B cell (primary cell): Measurements from ENCODE around the gene NUMBL. TPM values are rescaled to one million over a fixed set of nuclear protein-coding genes. Genes with fewer than 3 reads are reported as not detected.
"Not testable (repeated sequence)": the region's sequence is repeated elsewhere in the genome, so short reads cannot be mapped to it uniquely, and the experiment has no call there.

Experiments used
- ATAC-seq: fragments of 200-7000 bp; cut with Tn5 transposase; one replicate; pipeline ENCODE4 v1.10.0; 2021; ENCODE audit warnings: low read depth, mild to moderate bottlenecking, moderate number of reproducible peaks, moderate library complexity
- CTCF ChIA-PET: fragments of 350-600 bp; sonication (Branson Sonifier 250); formaldehyde crosslinking; loops from one replicate; lab custom pipeline; 2021; ENCODE audit warnings: antibody characterized with exemption, inconsistent platforms; lab: Charles Lee
- POLR2A ChIA-PET: fragments of 350-600 bp; sonication (Branson Sonifier 250); formaldehyde crosslinking; loops from one replicate; lab custom pipeline; 2021; ENCODE audit warnings: antibody characterized with exemption; lab: Charles Lee
- DNase-seq: peaks from one replicate; pipeline ENCODE4 v3.0.0; 2013
- H2AFZ ChIP-seq: 2 replicates; pipeline ENCODE4 v1.6.1; 2012; ENCODE audit warnings: mild to moderate bottlenecking, low read depth, low read length; ENCODE audit not compliant: insufficient read depth, poor library complexity, severe bottlenecking
- H3K27ac ChIP-seq, 2 donors: 1 replicate in 1 of 2; 2 replicates in 1 of 2; pipeline ENCODE4 v1.5.1; 2012 to 2013; ENCODE audit warnings: low read length in 2 of 2, mild to moderate bottlenecking in 2 of 2, moderate library complexity in 1 of 2
- H3K27me3 ChIP-seq, 4 experiments: fragments of 200-600 bp in 1 of 4; sonication (generic) in 1 of 4; replicated peaks in 1 of 4; 1 replicate in 2 of 4; 2 replicates in 2 of 4; pipeline versions ENCODE4 v1.6.1 to v1.7.0; 2013 to 2016; ENCODE audit warnings: low read length in 3 of 4, mild to moderate bottlenecking in 2 of 4, mixed read lengths in 1 of 4, moderate library complexity in 1 of 4; ENCODE audit not compliant: insufficient read depth in 4 of 4, control insufficient read depth in 3 of 4; ENCODE audit errors: control extremely low read depth in 1 of 4
- H3K36me3 ChIP-seq, 2 experiments: replicated peaks in 1 of 2; 1 replicate in 1 of 2; 2 replicates in 1 of 2; pipeline versions ENCODE4 v1.6.1 to v1.7.1; 2013; ENCODE audit warnings: low read length in 1 of 2; ENCODE audit not compliant: insufficient read depth in 2 of 2, control insufficient read depth in 1 of 2; ENCODE audit errors: control extremely low read depth in 1 of 2, extremely low read depth in 1 of 2
- H3K4me1 ChIP-seq, 2 donors: fragments of 200-600 bp in 1 of 2; sonication (generic) in 1 of 2; 1 replicate in 1 of 2; 2 replicates in 1 of 2; pipeline versions ENCODE4 v1.5.1 to v1.6.1; 2013 to 2017; ENCODE audit warnings: low read length in 2 of 2; ENCODE audit not compliant: control insufficient read depth in 2 of 2, insufficient read depth in 2 of 2
- H3K4me2 ChIP-seq: replicated peaks from 2 replicates; pipeline ENCODE3; 2012; ENCODE audit warnings: mild to moderate bottlenecking, low read depth, low read length; ENCODE audit not compliant: poor library complexity, severe bottlenecking
- H3K4me3 ChIP-seq, 5 experiments: fragments of 200-600 bp in 1 of 5; sonication (generic) in 1 of 5; 1 replicate in 3 of 5; 2 replicates in 2 of 5; pipeline versions ENCODE4 v1.5.1 to v1.7.0; 2011 to 2016; ENCODE audit warnings: low read length in 4 of 5, mild to moderate bottlenecking in 4 of 5, low read depth in 2 of 5, control low read depth in 1 of 5, moderate library complexity in 1 of 5; ENCODE audit not compliant: insufficient read depth in 1 of 5; ENCODE audit errors: control extremely low read depth in 1 of 5, extremely low read depth in 1 of 5
- H3K79me2 ChIP-seq: fragments of 200-600 bp; sonication (generic); one replicate; pipeline ENCODE4 v1.6.0; 2016; ENCODE audit warnings: low read length; ENCODE audit not compliant: control insufficient read depth, insufficient read depth
- H3K9ac ChIP-seq: fragments of 200-600 bp; sonication (generic); 2 replicates; pipeline ENCODE4 v1.6.1; 2017; ENCODE audit warnings: mild to moderate bottlenecking, low read length, moderate library complexity
- H3K9me3 ChIP-seq, 3 donors: one replicate each; pipeline versions ENCODE4 v1.6.1 to v1.7.1; 2013; ENCODE audit warnings: low read length in 2 of 3; ENCODE audit not compliant: control insufficient read depth in 2 of 3, insufficient read depth in 1 of 3; ENCODE audit errors: control extremely low read depth in 1 of 3
- H4K20me1 ChIP-seq: 2 replicates; pipeline ENCODE4 v1.6.0; 2012; ENCODE audit warnings: mild to moderate bottlenecking, low read length; ENCODE audit not compliant: insufficient read depth, control insufficient read depth, poor library complexity, severe bottlenecking
- H3K27ac Mint-ChIP-seq: one replicate; pipeline ENCODE4 v1.8.0; 2021; ENCODE audit warnings: mixed read lengths
- H3K27me3 Mint-ChIP-seq: one replicate; pipeline ENCODE4 v1.8.0; 2021; ENCODE audit warnings: mixed read lengths
- H3K4me1 Mint-ChIP-seq: one replicate; pipeline ENCODE4 v1.8.0; 2021; ENCODE audit warnings: mixed read lengths
- H3K4me3 Mint-ChIP-seq: one replicate; pipeline ENCODE4 v1.8.0; 2021; ENCODE audit warnings: mixed read lengths
- H3K9me3 Mint-ChIP-seq: one replicate; pipeline ENCODE4 v1.8.0; 2022; ENCODE audit warnings: mixed read lengths; ENCODE audit not compliant: insufficient read depth
- CTCF ChIP-seq: fragments of 200-600 bp; IDR thresholded peaks from one replicate; pipeline ENCODE4 v1.8.0; 2022; ENCODE audit warnings: antibody characterized with exemption, mild to moderate bottlenecking
- EZH2 ChIP-seq: IDR thresholded peaks from 2 replicates; pipeline ENCODE4 v1.6.1; 2012; ENCODE audit warnings: borderline replicate concordance, low read depth, mild to moderate bottlenecking, moderate library complexity, low read length; ENCODE audit not compliant: insufficient read depth, poor library complexity, severe bottlenecking
- WGBS: methylation state at CpG from one replicate; pipeline ENCODE4 v1.1.5; 2013; ENCODE audit warnings: missing lambda C conversion rate; ENCODE audit not compliant: insufficient coverage; 5-methylcytosine and 5-hydroxymethylcytosine counted together
- intact Hi-C: fragments of 100-400 bp; cut with micrococcal nuclease; formaldehyde crosslinking; loops from one replicate; pipeline ENCODE4 v1.10.0; 2022
- polyA plus RNA-seq: library from polyadenylated mRNA; depleted of rRNA; stranded (reverse); fragments of >200 nt; gene quantifications from 2 replicates; pipeline ENCODE4 v1.2.3, GENCODE V29; 2012
- total RNA-seq, 2 donors: library from RNA; stranded (reverse); fragments of 120-200 nt in 1 of 2; gene quantifications; 1 replicate in 1 of 2; 2 replicates in 1 of 2; pipeline versions ENCODE4 v1.2.3 to v1.2.4, GENCODE V29; 2013 to 2022

NUMBL gene
- total and polyA plus RNA-seq, 2 donors (not counting 1 experiment from before 2014, with no cell fraction given) = 7.8 to 21.8 TPM

- Histone ChIP-seq H3K27ac (no peak overlapping the region), H3K4me3 (no peak overlapping the region), H3K27me3 (no peaks in the 10 kb centered on the region), H3K79me2 (no peaks in the 10 kb centered on the region), H3K9me3 (no peaks in the 10 kb centered on the region), H3K9ac (no peak overlapping the region), H4K20me1 (no peaks in the 10 kb centered on the region), H3K4me2 (no peak overlapping the region), H3K36me3 (peaks cover 0 to 68% of the 10 kb centered on the region in 2 experiments), H3K4me1 (no peaks in the 10 kb centered on the region), H2AFZ (no peak overlapping the region)
- no peak overlapping the region for H3K4me3 Mint-ChIP-seq
- DNase-seq (no peak), ATAC-seq (no peak)
- H3K4me1 Mint-ChIP-seq = no peaks in the 10 kb centered on the region
- POLR2A ChIA-PET = no interaction called here
- H3K27ac Mint-ChIP-seq = no peak overlapping the region
- CTCF ChIA-PET = interaction anchor here (0.6 to 1.9 kb wide), 3 partner anchors 69 to 914 kb away, joined by 4 to 6 read pairs (median 6); no protein-coding TSS in a partner anchor
- no peaks in the 10 kb centered on the region for H3K9me3 Mint-ChIP-seq
- intact Hi-C loops = no loop called here
- TF ChIP-seq CTCF = no peak
- no peak for TF ChIP-seq EZH2
- 95% methylated on average over 13 of the region's 13 CpGs for WGBS
- H3K27me3 Mint-ChIP-seq = no peaks in the 10 kb centered on the region
These were observed 42.7 kb upstream of the NUMBL start for GRCh38 chr19:40733149-40733548.

GRCh38 chr19:40732304-40732703, 41.9 kb upstream of the NUMBL start:
- H4K20me1 ChIP-seq, H3K27ac ChIP-seq, H3K9me3 ChIP-seq, H3K4me2 ChIP-seq, H3K9ac ChIP-seq, H2AFZ ChIP-seq, intact Hi-C loops, H3K4me3 ChIP-seq, H3K27me3 ChIP-seq, H3K27ac Mint-ChIP-seq, H3K4me3 Mint-ChIP-seq, H3K79me2 ChIP-seq, ATAC-seq, H3K9me3 Mint-ChIP-seq, H3K27me3 Mint-ChIP-seq, H3K4me1 ChIP-seq, DNase-seq, H3K4me1 Mint-ChIP-seq: not testable (repeated sequence)
- CTCF ChIA-PET = interaction anchor here (1.8 to 1.9 kb wide), 2 partner anchors 69 to 87 kb away, joined by 6 read pairs; no protein-coding TSS in a partner anchor
- WGBS = 100% methylated on average over 7 of the region's 16 CpGs
- peaks cover 0 to 64% of the 10 kb centered on the region in 2 experiments for H3K36me3 ChIP-seq
- POLR2A ChIA-PET = interaction anchor here (0.8 kb wide), 1 partner anchor 22 kb away, joined by 4 read pairs; no protein-coding TSS in a partner anchor

GRCh38 chr19:40730065-40730464, 39.6 kb upstream of the NUMBL start:
- H3K4me3 Mint-ChIP-seq, ATAC-seq, H3K27me3 ChIP-seq, H3K4me1 Mint-ChIP-seq, H2AFZ ChIP-seq, H3K79me2 ChIP-seq, intact Hi-C loops, H3K27me3 Mint-ChIP-seq, H3K4me3 ChIP-seq, H3K27ac Mint-ChIP-seq, H3K9ac ChIP-seq, H3K4me1 ChIP-seq, DNase-seq, H3K27ac ChIP-seq, POLR2A ChIA-PET, H3K9me3 Mint-ChIP-seq, H3K9me3 ChIP-seq, H4K20me1 ChIP-seq, H3K4me2 ChIP-seq: not testable (repeated sequence)
- CTCF ChIA-PET = interaction anchor here (0.7 to 1.6 kb wide), 4 partner anchors 11 to 89 kb away, joined by 3 to 5 read pairs (median 4); no protein-coding TSS in a partner anchor
- 93% methylated on average over 3 of the region's 5 CpGs for WGBS
- H3K36me3 ChIP-seq = peaks cover 0 to 60% of the 10 kb centered on the region in 2 experiments
